Activated B cell treated with CpG ODN at 0.5 μM for 24 hours (primary cell): ENCODE data around the gene SLC16A5. TPM values are rescaled to one million over a fixed set of nuclear protein-coding genes. Genes with fewer than 3 reads are reported as not detected.
A peak's percentile ranks its signal among the peaks of the same experiment; 100 is the strongest.
"Not testable (repeated sequence)": the region's sequence is repeated elsewhere in the genome, so short reads cannot be mapped to it uniquely, and the experiment has no call there.

ENCODE experiments used
- ATAC-seq: fragments of 200-7000 bp; cut with Tn5 transposase; one replicate; pipeline ENCODE4 v1.10.0; 2021; ENCODE audit warnings: low read depth, mild to moderate bottlenecking, moderate library complexity
- CTCF ChIA-PET: fragments of 350-600 bp; sonication (Branson Sonifier 250); formaldehyde crosslinking; loops from one replicate; lab custom pipeline; 2021; ENCODE audit warnings: antibody characterized with exemption; lab: Charles Lee
- POLR2A ChIA-PET: fragments of 350-600 bp; sonication (Branson Sonifier 250); formaldehyde crosslinking; loops from one replicate; lab custom pipeline; 2021; ENCODE audit warnings: antibody characterized with exemption; lab: Charles Lee
- DNase-seq: peaks from one replicate; pipeline ENCODE4 v3.0.0; 2022
- H3K27ac Mint-ChIP-seq: one replicate; pipeline ENCODE4 v1.8.0; 2020; ENCODE audit warnings: mixed read lengths
- H3K27me3 Mint-ChIP-seq: one replicate; pipeline ENCODE4 v1.8.0; 2021; ENCODE audit warnings: mixed read lengths
- H3K36me3 Mint-ChIP-seq: one replicate; pipeline ENCODE4 v1.8.0; 2021; ENCODE audit warnings: low read depth, mixed read lengths
- H3K4me1 Mint-ChIP-seq: one replicate; pipeline ENCODE4 v1.8.0; 2021; ENCODE audit warnings: mixed read lengths
- H3K4me3 Mint-ChIP-seq: one replicate; pipeline ENCODE4 v1.8.0; 2020; ENCODE audit warnings: mild to moderate bottlenecking, mixed read lengths
- H3K9me3 Mint-ChIP-seq: one replicate; pipeline ENCODE4 v1.8.0; 2020; ENCODE audit warnings: mixed read lengths
- intact Hi-C: fragments of 100-400 bp; cut with micrococcal nuclease; formaldehyde crosslinking; loops from one replicate; pipeline ENCODE4 v1.15.1; 2024
- total RNA-seq: library from RNA; stranded (reverse); gene quantifications from 2 replicates; pipeline ENCODE4 v1.2.3, GENCODE V29; 2022
- TF ChIP-seq, protein P1 (sequence below): fragments of 200-600 bp; IDR thresholded peaks from one replicate; pipeline ENCODE4 v1.8.0; 2022; ENCODE audit warnings: antibody characterized with exemption, mild to moderate bottlenecking

The SLC16A5 gene
- total RNA-seq, 1 donor from 2014 or later = 5.7 TPM

- CTCF ChIA-PET = interaction anchor here (5.7 kb wide), 1 partner anchor 10 kb away, joined by 35 read pairs; no protein-coding TSS in a partner anchor
- Mint-ChIP-seq H3K36me3 (peaks cover 28% of the 10 kb centered on the region), H3K27ac (peak overlapping the region; percentile 41), H3K27me3 (no peaks in the 10 kb centered on the region), H3K4me3 (no peak overlapping the region), H3K4me1 (peaks cover 40% of the 10 kb centered on the region), H3K9me3 (no peaks in the 10 kb centered on the region)
- TF ChIP-seq, protein P1, sequence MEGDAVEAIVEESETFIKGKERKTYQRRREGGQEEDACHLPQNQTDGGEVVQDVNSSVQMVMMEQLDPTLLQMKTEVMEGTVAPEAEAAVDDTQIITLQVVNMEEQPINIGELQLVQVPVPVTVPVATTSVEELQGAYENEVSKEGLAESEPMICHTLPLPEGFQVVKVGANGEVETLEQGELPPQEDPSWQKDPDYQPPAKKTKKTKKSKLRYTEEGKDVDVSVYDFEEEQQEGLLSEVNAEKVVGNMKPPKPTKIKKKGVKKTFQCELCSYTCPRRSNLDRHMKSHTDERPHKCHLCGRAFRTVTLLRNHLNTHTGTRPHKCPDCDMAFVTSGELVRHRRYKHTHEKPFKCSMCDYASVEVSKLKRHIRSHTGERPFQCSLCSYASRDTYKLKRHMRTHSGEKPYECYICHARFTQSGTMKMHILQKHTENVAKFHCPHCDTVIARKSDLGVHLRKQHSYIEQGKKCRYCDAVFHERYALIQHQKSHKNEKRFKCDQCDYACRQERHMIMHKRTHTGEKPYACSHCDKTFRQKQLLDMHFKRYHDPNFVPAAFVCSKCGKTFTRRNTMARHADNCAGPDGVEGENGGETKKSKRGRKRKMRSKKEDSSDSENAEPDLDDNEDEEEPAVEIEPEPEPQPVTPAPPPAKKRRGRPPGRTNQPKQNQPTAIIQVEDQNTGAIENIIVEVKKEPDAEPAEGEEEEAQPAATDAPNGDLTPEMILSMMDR = no peak
- POLR2A ChIA-PET = interaction anchor here (0.6 to 13.0 kb wide), 5 partner anchors 7 to 731 kb away, joined by 3 to 292 read pairs (median 4); partner anchors contain the start of genes NT5C, SUMO2 and WBP2
- ATAC-seq (no peak), DNase-seq (no peak)
- intact Hi-C loops = no loop called here
Measured at GRCh38 chr17:75124819-75125162, 37.0 kb downstream of the SLC16A5 start.

GRCh38 chr17:75125984-75126383 lies 38.2 kb downstream of the SLC16A5 start:
- Mint-ChIP-seq H3K9me3 (no peaks in the 10 kb centered on the region), H3K4me1 (peaks cover 46% of the 10 kb centered on the region), H3K27me3 (no peaks in the 10 kb centered on the region), H3K27ac (peak overlapping the region; percentile 47), H3K4me3 (no peak overlapping the region), H3K36me3 (peaks cover 27% of the 10 kb centered on the region)
- intact Hi-C loops = no loop called here
- TF ChIP-seq, protein P1 = no peak
- ChIA-PET CTCF (interaction anchor here (1.2 to 5.7 kb wide), 2 partner anchors 12 to 76 kb away, joined by 3 to 35 read pairs; no protein-coding TSS in a partner anchor), POLR2A (interaction anchor here (2.5 to 13.0 kb wide), 2 partner anchors 9 to 16 kb away, joined by 6 to 292 read pairs; partner anchors contain the start of gene ARMC7)
- ATAC-seq (no peak), DNase-seq (no peak)

- Mint-ChIP-seq H3K4me3 (no peak overlapping the region), H3K27ac (peak overlapping the region; percentile 46)
- POLR2A ChIA-PET = interaction anchor here (0.6 to 13.0 kb wide), 6 partner anchors 10 to 282 kb away, joined by 3 to 292 read pairs (median 5); partner anchors contain the start of gene ARMC7
Measured at GRCh38 chr17:75126954-75127353, 39.2 kb downstream of the SLC16A5 start.

GRCh38 chr17:75127936-75128335 lies 40.2 kb downstream of the SLC16A5 start:
- ChIA-PET POLR2A (interaction anchor here (2.5 to 13.0 kb wide), 2 partner anchors 11 to 18 kb away, joined by 6 to 292 read pairs; partner anchors contain the start of gene ARMC7), CTCF (interaction anchor here (5.7 kb wide), 1 partner anchor 14 kb away, joined by 35 read pairs; no protein-coding TSS in a partner anchor)
- Mint-ChIP-seq H3K4me1 (peaks cover 55% of the 10 kb centered on the region), H3K36me3 (peaks cover 22% of the 10 kb centered on the region)
- H3K27me3 Mint-ChIP-seq, H3K9me3 Mint-ChIP-seq, DNase-seq, intact Hi-C loops, H3K4me3 Mint-ChIP-seq, H3K27ac Mint-ChIP-seq, ATAC-seq: not testable (repeated sequence)

More at GRCh38 chr17:75126954-75127353, 39.2 kb downstream of the SLC16A5 start:
- Mint-ChIP-seq H3K9me3 (no peaks in the 10 kb centered on the region), H3K4me1 (peaks cover 49% of the 10 kb centered on the region), H3K27me3 (no peaks in the 10 kb centered on the region), H3K36me3 (peaks cover 22% of the 10 kb centered on the region)
- CTCF ChIA-PET = interaction anchor here (1.2 to 5.7 kb wide), 2 partner anchors 13 to 75 kb away, joined by 3 to 35 read pairs; no protein-coding TSS in a partner anchor
- TF ChIP-seq, protein P1 = no peak
- DNase-seq (no peak), ATAC-seq (no peak)
- intact Hi-C loops = no loop called here

DNA sequence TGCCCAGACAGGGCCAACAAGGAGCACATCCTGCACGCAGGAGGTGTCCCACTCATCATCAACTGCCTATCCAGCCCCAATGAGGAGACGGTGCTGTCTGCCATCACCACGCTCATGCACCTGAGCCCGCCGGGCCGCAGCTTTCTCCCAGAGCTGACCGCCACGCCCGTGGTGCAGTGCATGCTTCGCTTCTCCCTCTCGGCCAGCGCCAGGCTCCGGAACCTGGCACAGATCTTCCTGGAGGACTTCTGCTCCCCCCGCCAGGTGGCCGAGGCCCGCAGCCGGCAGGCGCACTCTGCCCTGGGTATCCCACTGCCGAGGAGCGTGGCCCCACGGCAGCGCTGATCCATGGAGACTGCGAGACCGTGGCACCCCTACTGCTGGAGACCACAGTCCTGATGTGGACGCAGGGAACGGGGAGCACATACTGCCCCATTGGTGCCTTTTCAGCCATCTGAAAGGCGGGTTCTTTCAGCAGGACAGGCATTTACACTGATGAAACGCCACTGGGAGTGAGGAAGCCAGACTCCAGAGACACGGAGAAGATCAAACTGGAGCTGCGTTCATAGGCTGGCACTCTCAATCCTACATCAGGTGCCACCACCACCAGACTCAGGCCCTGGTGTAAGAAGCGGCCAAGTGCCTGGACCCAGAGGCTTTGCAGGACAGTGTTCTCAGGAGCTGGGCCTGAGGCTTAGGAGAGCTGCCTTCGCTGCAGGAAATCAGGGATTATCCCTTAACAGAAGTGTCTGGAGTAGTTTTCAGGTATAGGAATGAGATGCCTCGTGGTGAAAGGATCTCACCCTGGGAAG lies 41.1 kb downstream of the SLC16A5 start:
- POLR2A ChIA-PET = interaction anchor here (0.7 to 13.0 kb wide), 3 partner anchors 12 to 541 kb away, joined by 3 to 292 read pairs (median 6); partner anchors contain the start of gene ARMC7
- Mint-ChIP-seq H3K27me3 (no peaks in the 10 kb centered on the region), H3K36me3 (peaks cover 22% of the 10 kb centered on the region), H3K4me3 (no peak overlapping the region), H3K4me1 (peaks cover 53% of the 10 kb centered on the region), H3K27ac (no peak overlapping the region), H3K9me3 (no peaks in the 10 kb centered on the region)
- ATAC-seq = no peak
- CTCF ChIA-PET = interaction anchor here (2.2 to 5.0 kb wide), 3 partner anchors 16 to 73 kb away, joined by 7 to 116 read pairs (median 16); no protein-coding TSS in a partner anchor
- intact Hi-C loops = no loop called here
- TF ChIP-seq, protein P1 = no peak
- no peak for DNase-seq
